T-helper 17 cell (primary cell): ENCODE results near the gene MOG. TPM values are rescaled to one million over a fixed set of nuclear protein-coding genes. Genes with fewer than 3 reads are reported as not detected.

ENCODE experiments used
- ATAC-seq: fragments of 150-1000 bp; cut with Tn5 transposase; 2 replicates; pipeline ENCODE4 v1.10.0; 2021; ENCODE audit warnings: mild to moderate bottlenecking, moderate library complexity
- DNase-seq, 3 donors: peaks; one replicate each; pipeline versions ENCODE4 v3.0.0 to v3.0.0-alpha.2; 2020 to 2021
- H3K9me3 ChIP-seq: one replicate; pipeline ENCODE4 v1.7.0; 2013; ENCODE audit warnings: low read length, mild to moderate bottlenecking; ENCODE audit not compliant: control insufficient read depth, poor library complexity, severe bottlenecking
- H3K27ac Mint-ChIP-seq: one replicate; pipeline ENCODE4 v1.8.0; 2022; ENCODE audit warnings: mild to moderate bottlenecking, moderate library complexity, mixed read lengths
- H3K27me3 Mint-ChIP-seq: one replicate; pipeline ENCODE4 v1.8.0; 2022; ENCODE audit warnings: mixed read lengths
- H3K36me3 Mint-ChIP-seq: one replicate; pipeline ENCODE4 v1.8.0; 2022; ENCODE audit warnings: low read depth, mixed read lengths
- H3K4me1 Mint-ChIP-seq: one replicate; pipeline ENCODE4 v1.8.0; 2022; ENCODE audit warnings: mild to moderate bottlenecking, mixed read lengths
- H3K4me3 Mint-ChIP-seq: one replicate; pipeline ENCODE4 v1.8.0; 2022; ENCODE audit warnings: mild to moderate bottlenecking, moderate library complexity, mixed read lengths
- total RNA-seq, 4 donors: library from RNA in 2 of 4; stranded (reverse) in 2 of 4; gene quantifications; one replicate each; pipeline ENCODE4 v1.2.3 and lab custom pipeline; 2022 to 2026

The MOG gene
- total RNA-seq (not detected), total RNA-seq (lab: John Stamatoyannopoulos, UW) (0 to 0.08 reads per million in 2 donors)

GRCh38 chr6:29656798-29657197 is at the start of gene MOG:
MOG (plus strand) TSS chr6:29657092; CDS start chr6:29657210, 118 bp downstream.
- Mint-ChIP-seq H3K27ac (no peak within 1 kb of the TSS), H3K4me3 (no peak within 1 kb of the TSS), H3K27me3 (peaks cover 47% of the 10 kb centered on the region), H3K36me3 (peaks cover 2% of the 10 kb centered on the region), H3K4me1 (peaks cover 4% of the 10 kb centered on the region)
- H3K9me3 ChIP-seq: no peaks in the 10 kb centered on the region
- ATAC-seq (no peak), DNase-seq (no peak)

- no peaks in the 10 kb centered on the region for H3K27me3 Mint-ChIP-seq
- H3K9me3 ChIP-seq: no peaks in the 10 kb centered on the region
- ATAC-seq (no peak), DNase-seq (no peak)
- peaks cover 30% of the 10 kb centered on the region for H3K36me3 Mint-ChIP-seq
- peaks cover 19% of the 10 kb centered on the region for H3K4me1 Mint-ChIP-seq
- no peak overlapping the region for H3K4me3 Mint-ChIP-seq
- H3K27ac Mint-ChIP-seq: peak overlapping the region; percentile 74
Measured at GRCh38 chr6:29608131-29608530, 48.8 kb upstream of the MOG start.

GRCh38 chr6:29610540-29610939 is 46.4 kb upstream of the MOG start:
- no peak overlapping the region for H3K4me3 Mint-ChIP-seq
- peaks cover 30% of the 10 kb centered on the region for H3K36me3 Mint-ChIP-seq
- H3K9me3 ChIP-seq: no peaks in the 10 kb centered on the region
- peak overlapping the region; percentile 57 for H3K27ac Mint-ChIP-seq
- no peak for ATAC-seq
- H3K27me3 Mint-ChIP-seq: no peaks in the 10 kb centered on the region
- H3K4me1 Mint-ChIP-seq: peaks cover 16% of the 10 kb centered on the region
- DNase-seq: no peak

GRCh38 chr6:29611426-29611825 is 45.5 kb upstream of the MOG start:
- H3K27ac Mint-ChIP-seq: no peak overlapping the region
- H3K4me1 Mint-ChIP-seq: peaks cover 14% of the 10 kb centered on the region
- peaks cover 29% of the 10 kb centered on the region for H3K36me3 Mint-ChIP-seq
- no peaks in the 10 kb centered on the region for H3K27me3 Mint-ChIP-seq
- ATAC-seq (no peak), DNase-seq (no peak)
- H3K9me3 ChIP-seq: no peaks in the 10 kb centered on the region
- H3K4me3 Mint-ChIP-seq: no peak overlapping the region

- H3K27ac Mint-ChIP-seq: no peak overlapping the region
- no peaks in the 10 kb centered on the region for H3K27me3 Mint-ChIP-seq
- H3K4me3 Mint-ChIP-seq: no peak overlapping the region
- H3K36me3 Mint-ChIP-seq: peaks cover 23% of the 10 kb centered on the region
- no peak for ATAC-seq
- H3K4me1 Mint-ChIP-seq: peaks cover 15% of the 10 kb centered on the region
- DNase-seq: no peak
- H3K9me3 ChIP-seq: no peaks in the 10 kb centered on the region
Measured at GRCh38 chr6:29617782-29618554, 38.9 kb upstream of the MOG start.

GRCh38 chr6:29619578-29620160 is 37.2 kb upstream of the MOG start:
- ATAC-seq (no peak), DNase-seq (no peak)
- Mint-ChIP-seq H3K36me3 (peaks cover 24% of the 10 kb centered on the region), H3K27ac (peak overlapping the region; percentile 86), H3K4me3 (no peak overlapping the region), H3K4me1 (peaks cover 24% of the 10 kb centered on the region), H3K27me3 (no peaks in the 10 kb centered on the region)
- H3K9me3 ChIP-seq: no peaks in the 10 kb centered on the region

GRCh38 chr6:29620630-29621029 is 36.3 kb upstream of the MOG start:
- Mint-ChIP-seq H3K27ac (peak overlapping the region; percentile 86), H3K36me3 (peaks cover 24% of the 10 kb centered on the region), H3K27me3 (no peaks in the 10 kb centered on the region), H3K4me3 (no peak overlapping the region), H3K4me1 (peaks cover 30% of the 10 kb centered on the region)
- H3K9me3 ChIP-seq: no peaks in the 10 kb centered on the region
- ATAC-seq (no peak), DNase-seq (no peak)

GRCh38 chr6:29624520-29624961 is 32.4 kb upstream of the MOG start:
- DNase-seq (no peak), ATAC-seq (no peak)
- Mint-ChIP-seq H3K4me1 (peaks cover 50% of the 10 kb centered on the region), H3K36me3 (peaks cover 24% of the 10 kb centered on the region), H3K27ac (peak overlapping the region; percentile 77), H3K27me3 (no peaks in the 10 kb centered on the region), H3K4me3 (no peak overlapping the region)
- no peaks in the 10 kb centered on the region for H3K9me3 ChIP-seq

- no peak overlapping the region for H3K4me3 Mint-ChIP-seq
- peaks cover 21% of the 10 kb centered on the region for H3K36me3 Mint-ChIP-seq
Measured at GRCh38 chr6:29625337-29625930, 31.5 kb upstream of the MOG start.

GRCh38 chr6:29626948-29627754 is 29.7 kb upstream of the MOG start:
- H3K36me3 Mint-ChIP-seq: peaks cover 17% of the 10 kb centered on the region
- no peaks in the 10 kb centered on the region for H3K9me3 ChIP-seq
- DNase-seq (no peak), ATAC-seq (no peak)
- peak overlapping the region; percentile 77 for H3K27ac Mint-ChIP-seq
- H3K4me3 Mint-ChIP-seq: peak overlapping the region; percentile 98
- no peaks in the 10 kb centered on the region for H3K27me3 Mint-ChIP-seq
- peaks cover 63% of the 10 kb centered on the region for H3K4me1 Mint-ChIP-seq

More at GRCh38 chr6:29625337-29625930, 31.5 kb upstream of the MOG start:
- Mint-ChIP-seq H3K27ac (peak overlapping the region; percentile 77), H3K27me3 (no peaks in the 10 kb centered on the region), H3K4me1 (peaks cover 51% of the 10 kb centered on the region)
- ATAC-seq (no peak), DNase-seq (no peak)
- H3K9me3 ChIP-seq: no peaks in the 10 kb centered on the region

- peaks cover 65% of the 10 kb centered on the region for H3K4me1 Mint-ChIP-seq
- H3K4me3 Mint-ChIP-seq: peak overlapping the region; percentile 98
- peak in 2 of 3 donors; percentile 68 to 72 for DNase-seq
- no peaks in the 10 kb centered on the region for H3K9me3 ChIP-seq
- H3K36me3 Mint-ChIP-seq: peaks cover 13% of the 10 kb centered on the region
- peak overlapping the region; percentile 86 for H3K27ac Mint-ChIP-seq
- ATAC-seq: peak; percentile 11
- H3K27me3 Mint-ChIP-seq: no peaks in the 10 kb centered on the region
Measured at GRCh38 chr6:29627755-29628418, 29.0 kb upstream of the MOG start.

- ATAC-seq (peak; percentile 52), DNase-seq (peak; percentile 31 to 47 (median 46))
- peaks cover 11% of the 10 kb centered on the region for H3K36me3 Mint-ChIP-seq
- H3K4me1 Mint-ChIP-seq: peaks cover 68% of the 10 kb centered on the region
- peak overlapping the region; percentile 86 for H3K27ac Mint-ChIP-seq
- H3K9me3 ChIP-seq: no peaks in the 10 kb centered on the region
- no peaks in the 10 kb centered on the region for H3K27me3 Mint-ChIP-seq
- peak overlapping the region; percentile 98 for H3K4me3 Mint-ChIP-seq
Measured at GRCh38 chr6:29628419-29629281, 28.2 kb upstream of the MOG start.
